ENCODE results near the gene OSMR. TPM values are rescaled to one million over a fixed set of nuclear protein-coding genes. Genes with fewer than 3 reads are reported as not detected.

Gene OSMR
- total RNA-seq, 1 donor from 2014 or later, result not detected

- no peak for DNase-seq
- TF ChIP-seq, protein P1, sequence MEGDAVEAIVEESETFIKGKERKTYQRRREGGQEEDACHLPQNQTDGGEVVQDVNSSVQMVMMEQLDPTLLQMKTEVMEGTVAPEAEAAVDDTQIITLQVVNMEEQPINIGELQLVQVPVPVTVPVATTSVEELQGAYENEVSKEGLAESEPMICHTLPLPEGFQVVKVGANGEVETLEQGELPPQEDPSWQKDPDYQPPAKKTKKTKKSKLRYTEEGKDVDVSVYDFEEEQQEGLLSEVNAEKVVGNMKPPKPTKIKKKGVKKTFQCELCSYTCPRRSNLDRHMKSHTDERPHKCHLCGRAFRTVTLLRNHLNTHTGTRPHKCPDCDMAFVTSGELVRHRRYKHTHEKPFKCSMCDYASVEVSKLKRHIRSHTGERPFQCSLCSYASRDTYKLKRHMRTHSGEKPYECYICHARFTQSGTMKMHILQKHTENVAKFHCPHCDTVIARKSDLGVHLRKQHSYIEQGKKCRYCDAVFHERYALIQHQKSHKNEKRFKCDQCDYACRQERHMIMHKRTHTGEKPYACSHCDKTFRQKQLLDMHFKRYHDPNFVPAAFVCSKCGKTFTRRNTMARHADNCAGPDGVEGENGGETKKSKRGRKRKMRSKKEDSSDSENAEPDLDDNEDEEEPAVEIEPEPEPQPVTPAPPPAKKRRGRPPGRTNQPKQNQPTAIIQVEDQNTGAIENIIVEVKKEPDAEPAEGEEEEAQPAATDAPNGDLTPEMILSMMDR (IDR thresholded peaks at IDR 0.05; ENCODE audit: partially characterized antibody, unreplicated experiment), result no peak
- Mint-ChIP-seq H3K4me1 (ENCODE audit: low read depth, unreplicated experiment) (peaks cover 2% of the 10 kb centered on the region), H3K4me3 (ENCODE audit: unreplicated experiment) (no peak overlapping the region), H3K36me3 (ENCODE audit: unreplicated experiment) (no peaks in the 10 kb centered on the region), H3K9me3 (ENCODE audit: unreplicated experiment) (peaks cover 3% of the 10 kb centered on the region), H3K27ac (ENCODE audit: unreplicated experiment) (no peak overlapping the region), H3K27me3 (ENCODE audit: unreplicated experiment) (no peaks in the 10 kb centered on the region)
Measured at GRCh38 chr5:38800515-38800914, 45.3 kb upstream of the OSMR start.

DNA sequence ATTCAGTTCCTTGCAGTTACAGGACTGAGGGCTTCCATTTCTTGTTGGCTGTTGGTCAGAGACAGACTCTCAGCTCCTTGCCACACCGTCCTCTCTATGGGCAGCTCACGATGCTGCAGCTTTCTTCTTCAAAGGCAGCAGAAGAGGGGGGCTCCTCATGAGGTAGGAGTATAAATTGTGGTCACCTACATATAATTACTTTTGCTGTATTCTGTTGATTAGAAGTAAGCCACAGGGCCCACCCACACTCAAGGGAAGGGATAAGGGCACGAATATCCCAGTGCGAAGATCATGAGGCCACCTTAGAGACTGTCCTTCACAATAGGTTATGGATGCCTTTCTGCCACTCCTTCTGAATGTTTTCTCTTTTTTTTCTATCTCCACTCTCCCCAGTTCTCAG lies 43.7 kb upstream of the OSMR start:
- no peaks in the 10 kb centered on the region for H3K27me3 Mint-ChIP-seq (ENCODE audit: unreplicated experiment)
- H3K36me3 Mint-ChIP-seq (ENCODE audit: unreplicated experiment), result no peaks in the 10 kb centered on the region
- no peak overlapping the region for H3K27ac Mint-ChIP-seq (ENCODE audit: unreplicated experiment)
- TF ChIP-seq, protein P1 (IDR thresholded peaks at IDR 0.05; ENCODE audit: partially characterized antibody, unreplicated experiment), result no peak
- peaks cover 1% of the 10 kb centered on the region for H3K9me3 Mint-ChIP-seq (ENCODE audit: unreplicated experiment)
- no peak for DNase-seq
- peaks cover 2% of the 10 kb centered on the region for H3K4me1 Mint-ChIP-seq (ENCODE audit: low read depth, unreplicated experiment)
- H3K4me3 Mint-ChIP-seq (ENCODE audit: unreplicated experiment), result no peak overlapping the region

- no peak overlapping the region for H3K27ac Mint-ChIP-seq (ENCODE audit: unreplicated experiment)
- H3K36me3 Mint-ChIP-seq (ENCODE audit: unreplicated experiment), result no peaks in the 10 kb centered on the region
- H3K9me3 Mint-ChIP-seq (ENCODE audit: unreplicated experiment), result no peaks in the 10 kb centered on the region
- H3K27me3 Mint-ChIP-seq (ENCODE audit: unreplicated experiment), result no peaks in the 10 kb centered on the region
- H3K4me3 Mint-ChIP-seq (ENCODE audit: unreplicated experiment), result no peak overlapping the region
- DNase-seq, result no peak
- TF ChIP-seq, protein P1 (IDR thresholded peaks at IDR 0.05; ENCODE audit: partially characterized antibody, unreplicated experiment), result no peak
- peaks cover 2% of the 10 kb centered on the region for H3K4me1 Mint-ChIP-seq (ENCODE audit: low read depth, unreplicated experiment)
Measured at GRCh38 chr5:38803246-38803645, 42.6 kb upstream of the OSMR start.

GRCh38 chr5:38806775-38807258 lies 39.0 kb upstream of the OSMR start:
- Mint-ChIP-seq H3K27ac (ENCODE audit: unreplicated experiment) (no peak overlapping the region), H3K4me1 (ENCODE audit: low read depth, unreplicated experiment) (peaks cover 3% of the 10 kb centered on the region), H3K27me3 (ENCODE audit: unreplicated experiment) (peaks cover 2% of the 10 kb centered on the region), H3K36me3 (ENCODE audit: unreplicated experiment) (no peaks in the 10 kb centered on the region), H3K4me3 (ENCODE audit: unreplicated experiment) (no peak overlapping the region), H3K9me3 (ENCODE audit: unreplicated experiment) (no peaks in the 10 kb centered on the region)
- TF ChIP-seq, protein P1 (IDR thresholded peaks at IDR 0.05; ENCODE audit: partially characterized antibody, unreplicated experiment), result no peak
- DNase-seq, result no peak

DNA sequence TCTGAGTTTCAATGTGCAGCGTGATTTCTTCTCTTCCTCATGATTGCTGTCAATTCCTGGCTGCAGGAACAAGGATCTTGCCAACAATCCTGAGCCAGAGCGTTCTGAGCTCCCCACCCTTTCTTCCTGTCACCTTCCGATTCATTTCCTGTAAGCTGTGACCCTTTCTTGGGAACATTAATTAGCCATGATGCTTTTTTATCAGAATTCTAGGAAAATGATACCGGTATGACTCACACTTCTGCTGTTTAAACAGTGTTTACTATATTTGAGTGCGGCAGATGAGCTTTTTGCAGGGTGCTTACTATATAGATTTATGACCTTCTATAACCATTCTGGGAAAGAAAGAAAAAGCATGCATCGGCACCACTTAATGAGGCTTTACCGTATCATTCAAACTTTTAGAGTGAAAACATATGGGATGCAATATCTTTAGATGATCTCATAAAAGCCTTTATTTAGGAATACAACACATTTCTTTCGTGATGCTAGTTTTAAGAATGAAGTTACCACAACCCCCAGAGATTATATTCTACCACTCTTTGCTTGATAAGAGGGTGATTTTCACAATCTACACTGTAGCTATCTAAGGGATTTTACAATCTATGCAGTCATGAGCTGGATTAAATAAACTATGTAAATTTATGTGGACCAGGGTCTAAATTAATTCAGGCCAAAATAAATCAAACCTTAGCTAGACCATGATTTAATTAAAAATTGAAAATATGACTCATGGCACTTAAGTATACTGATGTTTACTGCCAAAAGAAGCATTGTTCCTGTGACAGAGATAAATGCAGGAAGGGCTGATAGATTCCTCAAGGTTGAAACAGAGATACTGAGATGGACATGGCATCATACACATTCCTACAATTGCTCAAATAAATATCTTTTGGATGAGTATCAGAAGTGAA lies 38.0 kb upstream of the OSMR start:
- peaks cover 2% of the 10 kb centered on the region for H3K27me3 Mint-ChIP-seq (ENCODE audit: unreplicated experiment)
- no peaks in the 10 kb centered on the region for H3K9me3 Mint-ChIP-seq (ENCODE audit: unreplicated experiment)
- no peak overlapping the region for H3K4me3 Mint-ChIP-seq (ENCODE audit: unreplicated experiment)
- no peak overlapping the region for H3K27ac Mint-ChIP-seq (ENCODE audit: unreplicated experiment)
- peaks cover 3% of the 10 kb centered on the region for H3K4me1 Mint-ChIP-seq (ENCODE audit: low read depth, unreplicated experiment)
- TF ChIP-seq, protein P1 (IDR thresholded peaks at IDR 0.05; ENCODE audit: partially characterized antibody, unreplicated experiment), result no peak
- H3K36me3 Mint-ChIP-seq (ENCODE audit: unreplicated experiment), result no peaks in the 10 kb centered on the region
- no peak for DNase-seq

Data from glutamatergic neuron (in vitro differentiated cells).